IPS-NIHi11 (cell line): Measurements from ENCODE around the gene MYL12A.
A peak's percentile ranks its signal among the peaks of the same experiment; 100 is the strongest.
"Not testable (repeated sequence)": the region's sequence is repeated elsewhere in the genome, so short reads cannot be mapped to it uniquely, and the experiment has no call there.

Experiments
- DNase-seq: peaks from one replicate; pipeline ENCODE4 v3.0.0; 2012; ENCODE audit warnings: mixed read lengths, low spot score

Gene MYL12A

DNA sequence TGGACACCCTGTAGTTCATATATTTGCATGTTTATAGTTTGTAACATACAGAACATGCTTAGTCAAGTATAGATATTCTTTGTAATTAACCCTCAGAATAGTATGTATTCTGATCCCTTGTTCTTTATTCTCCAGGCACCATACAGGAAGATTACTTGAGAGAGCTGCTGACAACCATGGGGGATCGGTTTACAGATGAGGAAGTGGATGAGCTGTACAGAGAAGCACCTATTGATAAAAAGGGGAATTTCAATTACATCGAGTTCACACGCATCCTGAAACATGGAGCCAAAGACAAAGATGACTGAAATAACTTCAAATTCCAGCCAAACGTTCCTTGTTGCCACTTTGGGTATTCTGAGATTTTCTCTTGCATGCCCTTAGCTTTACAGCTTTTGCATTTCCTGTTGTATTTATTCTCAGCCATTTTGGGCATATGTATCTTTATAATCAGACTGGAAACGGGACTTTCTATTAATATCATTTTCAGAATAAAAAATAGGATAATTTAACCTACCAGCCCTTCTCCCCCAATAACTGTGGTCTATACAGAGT lies 8.1 kb downstream of the MYL12A start:
- DNase-seq: no peak

GRCh38 chr18:3256693-3257626 lies 9.4 kb downstream of the MYL12A start:
- DNase-seq: no peak

DNA sequence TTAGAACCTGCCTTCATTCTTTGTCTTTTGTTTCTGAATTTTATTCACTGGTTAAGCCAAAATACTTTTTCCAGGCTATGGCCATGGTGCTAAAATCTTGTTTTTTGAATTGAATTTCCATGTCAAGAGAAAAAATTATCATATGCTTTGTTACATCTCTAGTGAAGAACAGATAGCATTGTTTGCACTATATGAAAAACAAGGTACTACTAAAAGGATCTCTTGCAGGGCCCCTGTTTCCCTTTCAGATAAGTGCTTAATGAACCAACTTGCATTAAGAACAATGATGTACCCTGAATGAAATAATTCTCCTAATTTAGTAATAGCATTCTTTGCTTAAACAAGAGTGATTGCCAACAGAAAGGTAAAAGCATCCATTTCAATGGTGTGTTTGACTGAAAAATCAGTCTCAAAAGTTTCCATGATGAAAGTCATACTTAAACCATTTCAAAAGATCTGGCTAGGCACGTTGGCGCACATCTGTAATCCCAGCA lies 10.1 kb downstream of the MYL12A start:
- DNase-seq: no peak

DNA sequence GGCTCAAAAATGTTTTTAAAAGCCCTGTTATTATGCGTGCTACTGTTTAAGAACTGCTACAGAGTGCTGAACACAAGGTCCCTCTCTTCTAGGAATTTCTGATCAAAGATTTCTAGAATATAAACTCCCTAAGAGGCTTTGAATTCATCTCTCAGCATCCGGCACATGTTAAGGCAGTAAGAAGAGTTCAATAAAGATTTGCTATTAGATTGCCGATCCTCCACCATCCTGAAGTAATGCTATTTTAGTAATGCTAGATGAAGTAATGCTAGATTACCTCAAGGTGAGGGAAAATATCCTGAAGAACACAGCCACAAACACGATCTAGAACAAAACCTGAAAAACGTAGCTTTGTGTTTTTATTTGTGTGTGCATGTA lies 13.4 kb downstream of the MYL12A start:
- no peak for DNase-seq

GRCh38 chr18:3261373-3262233 lies 14.0 kb downstream of the MYL12A start, which contains the start of gene MYL12B:
MYL12B (plus strand) TSS chr18:3262133; CDS start chr18:3272899, 10,766 bp downstream.
- DNase-seq: peak; percentile 88

- DNase-seq: no peak
Observed at GRCh38 chr18:3262234-3263131, 14.9 kb downstream of the MYL12A start.

DNA sequence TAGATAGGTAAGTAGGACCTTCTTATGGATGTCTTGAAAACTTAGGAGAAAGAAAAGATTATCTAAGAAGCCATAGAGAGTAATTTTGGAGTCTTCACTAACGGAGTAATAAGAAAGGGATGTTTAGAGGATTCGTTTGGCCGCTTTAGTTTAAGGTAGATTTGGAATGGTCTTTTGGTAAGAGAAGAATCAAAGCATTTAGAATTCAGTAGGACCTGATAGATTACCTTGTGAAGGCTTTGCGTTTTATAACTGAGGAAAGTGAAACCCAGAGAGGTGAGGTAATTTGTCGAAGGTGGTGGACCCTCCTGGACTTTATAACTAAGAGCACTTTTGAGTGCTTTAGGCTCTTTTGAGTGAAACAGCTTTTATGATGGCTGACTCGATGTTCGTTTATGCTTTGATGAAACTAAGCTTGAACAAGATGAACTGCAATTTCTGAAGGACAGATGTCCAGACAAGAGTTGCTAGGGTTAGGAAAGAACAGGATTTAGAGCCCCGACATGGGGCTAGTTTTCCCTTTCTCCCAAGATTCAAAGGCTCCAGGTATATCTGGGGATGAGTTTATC lies 15.6 kb downstream of the MYL12A start:
- no peak for DNase-seq

- DNase-seq: no peak
Observed at GRCh38 chr18:3264362-3264761, 16.8 kb downstream of the MYL12A start.

- no peak for DNase-seq
Observed at GRCh38 chr18:3265564-3266033, 18.0 kb downstream of the MYL12A start.

DNA sequence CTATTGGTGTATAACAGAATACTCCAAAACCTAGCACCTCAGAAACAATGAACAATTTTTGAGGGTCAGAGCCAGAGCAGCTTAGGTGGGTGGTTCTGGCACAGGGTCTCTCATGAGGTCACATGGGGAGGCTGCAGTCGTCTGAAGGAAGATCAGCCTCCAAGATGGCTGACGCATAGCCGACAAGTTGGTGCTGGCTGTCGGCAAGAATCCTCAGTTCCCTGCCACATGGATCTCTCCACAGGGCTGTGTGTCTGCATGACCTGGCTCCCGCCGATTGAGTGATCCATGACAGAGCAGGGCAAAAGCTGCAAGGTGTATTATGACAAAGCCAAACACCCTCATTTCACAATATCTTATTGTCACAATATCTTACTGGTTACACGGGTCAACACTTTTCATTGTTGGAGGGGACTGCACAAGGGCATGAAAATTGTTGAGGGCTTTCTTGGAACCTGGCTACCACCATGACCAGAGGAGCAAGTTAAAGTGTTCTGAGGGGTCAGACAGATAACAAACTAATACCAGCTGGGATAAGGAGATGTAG lies 18.5 kb downstream of the MYL12A start:
- no peak for DNase-seq

DNA sequence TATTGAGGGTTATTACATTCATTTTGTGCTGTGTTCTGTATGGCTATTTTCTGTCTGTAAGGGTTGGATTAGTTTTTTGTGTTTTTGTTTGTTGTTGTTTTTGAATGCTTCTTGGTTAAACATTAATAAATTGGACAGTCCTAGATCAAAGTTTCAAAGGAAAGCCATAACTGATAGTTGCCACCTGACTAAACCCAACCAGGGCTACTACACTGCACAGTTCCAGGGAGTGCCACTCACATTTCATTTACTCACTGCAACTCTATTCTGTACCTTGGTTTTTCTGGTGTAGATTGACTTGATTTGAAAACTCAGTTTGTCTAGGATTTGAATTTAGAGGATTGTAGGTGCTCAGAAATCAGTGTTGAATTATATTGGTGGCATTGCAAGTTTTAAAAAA lies 20.7 kb downstream of the MYL12A start:
- DNase-seq: no peak

DNA sequence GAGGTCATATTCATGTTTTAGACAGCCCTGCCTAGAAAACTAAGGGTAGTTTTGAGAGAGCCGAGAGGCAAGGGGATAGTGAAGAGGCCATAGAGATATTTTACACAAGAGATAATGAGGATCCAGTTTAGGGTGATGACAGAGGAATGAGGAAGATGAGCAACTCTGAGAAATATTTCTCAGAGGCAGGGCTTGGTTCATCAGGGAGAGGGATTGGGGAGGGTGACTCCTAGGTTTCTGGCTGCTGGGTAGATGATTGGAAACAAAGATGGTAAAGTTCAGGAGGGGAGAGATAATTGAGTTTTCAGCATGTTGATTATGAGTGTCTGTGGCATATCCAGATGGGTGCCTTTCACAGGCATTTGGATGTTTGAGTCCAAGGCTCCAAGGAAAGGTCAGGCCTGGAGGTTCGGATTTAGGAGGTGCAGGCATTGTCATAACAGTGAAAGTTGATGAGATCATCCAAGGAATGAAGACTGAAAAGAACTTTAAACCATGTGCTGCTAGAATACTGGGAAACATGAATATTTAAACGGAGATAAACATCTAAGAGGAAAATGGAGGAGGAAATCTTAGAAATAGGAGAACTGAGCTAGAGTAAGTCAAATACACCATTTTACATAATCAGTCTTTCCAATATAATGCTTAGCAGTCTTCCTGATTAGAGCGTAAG lies 21.8 kb downstream of the MYL12A start:
- DNase-seq: no peak

DNA sequence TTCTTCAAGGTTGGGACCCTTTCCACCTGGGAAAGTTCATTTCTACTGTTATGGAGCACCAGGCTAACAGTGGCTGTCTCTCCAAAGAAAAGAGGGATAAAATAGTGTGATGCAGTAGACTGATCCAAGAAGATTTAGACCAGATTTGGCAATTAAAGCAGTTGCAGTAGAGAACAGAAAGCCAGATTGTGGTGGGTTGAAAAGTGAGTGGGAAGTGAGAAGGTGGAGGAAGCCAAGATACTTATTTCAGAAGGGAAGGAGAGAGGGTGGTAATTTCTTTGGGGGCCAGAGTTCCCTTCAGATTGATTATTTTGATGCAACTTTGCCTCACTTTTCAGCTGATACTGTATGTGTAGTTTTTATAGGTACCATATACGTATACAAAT lies 22.3 kb downstream of the MYL12A start:
- DNase-seq: no peak

- DNase-seq: no peak
Observed at GRCh38 chr18:3273042-3273441, 25.4 kb downstream of the MYL12A start.

DNA sequence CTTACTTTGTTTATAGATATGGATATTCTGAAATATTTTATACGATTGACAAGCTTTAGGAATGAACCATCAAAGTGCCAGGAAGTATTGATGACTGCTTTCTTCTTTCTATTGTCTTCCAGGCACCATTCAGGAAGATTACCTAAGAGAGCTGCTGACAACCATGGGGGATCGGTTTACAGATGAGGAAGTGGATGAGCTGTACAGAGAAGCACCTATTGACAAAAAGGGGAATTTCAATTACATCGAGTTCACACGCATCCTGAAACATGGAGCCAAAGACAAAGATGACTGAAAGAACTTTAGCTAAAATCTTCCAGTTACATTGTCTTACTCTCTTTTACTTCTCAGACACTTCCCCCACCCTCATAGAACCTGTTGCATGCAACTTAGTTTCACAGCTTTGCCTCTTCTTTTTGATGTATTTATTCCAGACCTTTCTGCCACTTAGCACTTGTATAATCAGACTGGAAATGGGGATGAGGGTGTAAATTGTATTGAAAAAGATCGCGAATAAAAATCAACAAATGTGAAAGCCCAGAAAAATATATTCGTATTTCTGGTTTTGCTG lies 30.1 kb downstream of the MYL12A start:
- DNase-seq: not testable (repeated sequence)

GRCh38 chr18:3279201-3280185 lies 31.9 kb downstream of the MYL12A start:
- no peak for DNase-seq

- DNase-seq: peak; percentile 36
Observed at GRCh38 chr18:3281456-3282400, 34.1 kb downstream of the MYL12A start.
